Testis (tissue), 3 donors: Measurements from ENCODE around the gene ZNF827. TPM values are rescaled to one million over a fixed set of nuclear protein-coding genes. Genes with fewer than 3 reads are reported as not detected.

Source experiments
- DNase-seq: peaks from one replicate; pipeline ENCODE4 v3.0.0-alpha.2; 2019
- H3K27ac ChIP-seq, 2 donors: fragments of 200-600 bp; sonication (generic); one replicate each; pipeline ENCODE4 v1.5.1; 2019
- H3K27me3 ChIP-seq: fragments of 200-600 bp; sonication (generic); one replicate; pipeline ENCODE4 v1.5.1; 2019
- H3K36me3 ChIP-seq: fragments of 200-600 bp; sonication (generic); one replicate; pipeline ENCODE4 v1.5.1; 2017; ENCODE audit warnings: low read depth; ENCODE audit errors: missing control alignments
- H3K4me1 ChIP-seq: fragments of 200-600 bp; sonication (generic); one replicate; pipeline ENCODE4 v1.5.1; 2019
- H3K4me3 ChIP-seq, 2 donors: fragments of 200-600 bp; sonication (generic); one replicate each; pipeline ENCODE4 v1.5.1; 2017 to 2019
- H3K9me3 ChIP-seq: fragments of 200-600 bp; sonication (generic); one replicate; pipeline ENCODE4 v1.5.1; 2017
- CTCF ChIP-seq, 3 experiments: fragments of 450-650 bp in 2 of 3; fragments of 200-600 bp in 1 of 3; sonication (generic) in 1 of 3; IDR thresholded peaks; one replicate each; pipeline ENCODE4 v1.5.1; 2016 to 2019; ENCODE audit warnings: antibody characterized with exemption in 3 of 3, mild to moderate bottlenecking in 2 of 3, moderate library complexity in 1 of 3
- POLR2A ChIP-seq: fragments of 450-650 bp; IDR thresholded peaks from one replicate; pipeline ENCODE4 v1.6.1; 2017; ENCODE audit warnings: antibody characterized with exemption, mild to moderate bottlenecking, moderate library complexity
- WGBS, 2 donors: methylation state at CpG; one replicate each; pipeline ENCODE4 v1.1.5; 2018; 5-methylcytosine and 5-hydroxymethylcytosine counted together
- intact Hi-C: fragments of 100-400 bp; cut with DNase I; formaldehyde crosslinking; loops from one replicate; pipeline ENCODE4 v1.15.1; 2023; ENCODE audit warnings: low total_unique reads
- polyA plus RNA-seq: library from polyadenylated mRNA; stranded (reverse); fragments of 350-450 nt; fragmentation: Illumina TruSeq; extraction: RNeasy Lipid Tissue Mini Kit (QIAGEN cat#74804); gene quantifications from one replicate; pipeline ENCODE4 v1.2.3, GENCODE V29; 2014; ENCODE audit warnings: low read depth, low replicate concordance; ENCODE audit not compliant: insufficient read depth
- total RNA-seq, 2 donors: library from RNA; depleted of rRNA; stranded (reverse); fragments of >200 nt; gene quantifications; one replicate each; pipeline ENCODE4 v1.2.3, GENCODE V29; 2016

ZNF827 gene
- total and polyA plus RNA-seq, 3 donors from 2014 or later: 13.9 to 46.8 (median 37.5) TPM

- Histone ChIP-seq H3K27me3 (no peaks in the 10 kb centered on the region), H3K4me3 (no peak overlapping the region), H3K27ac (no peak overlapping the region), H3K4me1 (no peaks in the 10 kb centered on the region), H3K9me3 (no peaks in the 10 kb centered on the region), H3K36me3 (no peaks in the 10 kb centered on the region)
- TF ChIP-seq POLR2A (no peak), CTCF (IDR thresholded peaks at IDR 0.05) (no peak)
- 95 to 97% methylated on average over 2 of the region's 2 CpGs for WGBS, 2 donors
- no peak for DNase-seq
- intact Hi-C loops: no loop called here
Observed at GRCh38 chr4:145888393-145888792, 50.2 kb downstream of the ZNF827 start.

- WGBS, 2 donors: 45 to 56% methylated on average over 11 of the region's 11 CpGs
Observed at GRCh38 chr4:145887241-145887991, 51.2 kb downstream of the ZNF827 start.

GRCh38 chr4:145886871-145887240 is 51.8 kb downstream of the ZNF827 start:
- no peaks in the 10 kb centered on the region for H3K27me3 ChIP-seq
- no peak overlapping the region for H3K27ac ChIP-seq
- no peak overlapping the region for H3K4me3 ChIP-seq
- H3K9me3 ChIP-seq: no peaks in the 10 kb centered on the region
- TF ChIP-seq POLR2A (no peak), CTCF (IDR thresholded peaks at IDR 0.05) (no peak)
- H3K4me1 ChIP-seq: no peaks in the 10 kb centered on the region
- intact Hi-C loops: no loop called here
- DNase-seq: no peak
- H3K36me3 ChIP-seq: no peaks in the 10 kb centered on the region

More at GRCh38 chr4:145887241-145887991, 51.2 kb downstream of the ZNF827 start:
- Histone ChIP-seq H3K9me3 (no peaks in the 10 kb centered on the region), H3K4me1 (no peaks in the 10 kb centered on the region), H3K4me3 (no peak overlapping the region), H3K27me3 (no peaks in the 10 kb centered on the region), H3K27ac (no peak overlapping the region), H3K36me3 (no peaks in the 10 kb centered on the region)
- DNase-seq: no peak
- TF ChIP-seq POLR2A (no peak), CTCF (IDR thresholded peaks at IDR 0.05) (peak in 2 of 3 experiments; percentile 11 to 17)
- intact Hi-C loops: no loop called here

GRCh38 chr4:145885666-145886065 is 53.0 kb downstream of the ZNF827 start:
- no peak overlapping the region for H3K27ac ChIP-seq
- H3K27me3 ChIP-seq: no peaks in the 10 kb centered on the region
- no peak for TF ChIP-seq POLR2A
- TF ChIP-seq CTCF (IDR thresholded peaks at IDR 0.05): no peak
- no peak overlapping the region for H3K4me3 ChIP-seq
- no peak for DNase-seq
- intact Hi-C loops: no loop called here
- H3K36me3 ChIP-seq: no peaks in the 10 kb centered on the region
- H3K4me1 ChIP-seq: no peaks in the 10 kb centered on the region
- 87 to 96% methylated on average over 6 to 9 of the region's 9 CpGs for WGBS, 2 donors
- H3K9me3 ChIP-seq: no peaks in the 10 kb centered on the region

- Histone ChIP-seq H3K36me3 (no peaks in the 10 kb centered on the region), H3K27me3 (no peaks in the 10 kb centered on the region), H3K4me3 (no peak overlapping the region), H3K27ac (no peak overlapping the region), H3K9me3 (no peaks in the 10 kb centered on the region), H3K4me1 (no peaks in the 10 kb centered on the region)
- DNase-seq: no peak
- 94 to 97% methylated on average over 1 of the region's 1 CpG for WGBS, 2 donors
- TF ChIP-seq POLR2A: no peak
- no peak for TF ChIP-seq CTCF (IDR thresholded peaks at IDR 0.05)
- intact Hi-C loops: no loop called here
Observed at GRCh38 chr4:145884775-145885174, 53.8 kb downstream of the ZNF827 start.
